Tibial nerve (tissue), 4 donors: ENCODE measurements around the gene NFATC3. TPM values are rescaled to one million over a fixed set of nuclear protein-coding genes. Genes with fewer than 3 reads are reported as not detected.

Experiments
- DNase-seq, 2 donors: peaks; one replicate each; pipeline ENCODE4 v3.0.0-alpha.2; 2019; ENCODE audit warnings: low spot score in 2 of 2
- H3K27ac ChIP-seq, 4 donors: fragments of 200-600 bp; sonication (generic) in 3 of 4; one replicate each; pipeline ENCODE4 v1.5.1; 2017 to 2019; ENCODE audit warnings: mild to moderate bottlenecking in 1 of 4
- H3K27me3 ChIP-seq, 2 donors: fragments of 200-600 bp; sonication (generic) in 1 of 2; one replicate each; pipeline versions ENCODE4 v1.5.1 to v1.6.0; 2017 to 2019
- H3K36me3 ChIP-seq, 3 donors: fragments of 200-600 bp; sonication (generic); one replicate each; pipeline ENCODE4 v1.5.1; 2018 to 2019
- H3K4me1 ChIP-seq, 4 donors: fragments of 200-600 bp; sonication (generic) in 3 of 4; one replicate each; pipeline ENCODE4 v1.5.1; 2017 to 2019
- H3K4me3 ChIP-seq, 4 donors: fragments of 200-600 bp; sonication (generic) in 3 of 4; one replicate each; pipeline ENCODE4 v1.5.1; 2017 to 2019; ENCODE audit warnings: mild to moderate bottlenecking in 1 of 4, moderate library complexity in 1 of 4
- H3K9me3 ChIP-seq, 4 donors: fragments of 200-600 bp; sonication (generic) in 3 of 4; one replicate each; pipeline ENCODE4 v1.5.1; 2017 to 2019
- CTCF ChIP-seq, 5 experiments: fragments of 200-600 bp in 3 of 5; fragments of 450-650 bp in 2 of 5; sonication (generic) in 3 of 5; IDR thresholded peaks; one replicate each; pipeline ENCODE4 v1.5.1; 2016 to 2019; ENCODE audit warnings: antibody characterized with exemption in 5 of 5, mild to moderate bottlenecking in 3 of 5, moderate library complexity in 2 of 5
- EP300 ChIP-seq, 2 donors: sonication (generic); formaldehyde crosslinking; IDR thresholded peaks; one replicate each; pipeline ENCODE4 v1.6.1; 2017; ENCODE audit warnings: antibody characterized with exemption in 2 of 2, mild to moderate bottlenecking in 1 of 2
- POLR2A ChIP-seq, 2 donors: fragments of 450-650 bp; IDR thresholded peaks; one replicate each; pipeline ENCODE4 v1.6.1; 2017; ENCODE audit warnings: antibody characterized with exemption in 2 of 2, mild to moderate bottlenecking in 2 of 2, moderate library complexity in 2 of 2
- WGBS, 2 donors: methylation state at CpG; one replicate each; pipeline ENCODE4 v1.1.5; 2018; 5-methylcytosine and 5-hydroxymethylcytosine counted together
- total RNA-seq, 4 donors: library from RNA; depleted of rRNA; stranded (reverse); fragments of >200 nt; gene quantifications; one replicate each; pipeline ENCODE4 v1.1.0, GENCODE V29; 2016

Gene NFATC3
- total RNA-seq, 4 donors from 2014 or later, result 81.4 to 105 (median 97.1) TPM

DNA sequence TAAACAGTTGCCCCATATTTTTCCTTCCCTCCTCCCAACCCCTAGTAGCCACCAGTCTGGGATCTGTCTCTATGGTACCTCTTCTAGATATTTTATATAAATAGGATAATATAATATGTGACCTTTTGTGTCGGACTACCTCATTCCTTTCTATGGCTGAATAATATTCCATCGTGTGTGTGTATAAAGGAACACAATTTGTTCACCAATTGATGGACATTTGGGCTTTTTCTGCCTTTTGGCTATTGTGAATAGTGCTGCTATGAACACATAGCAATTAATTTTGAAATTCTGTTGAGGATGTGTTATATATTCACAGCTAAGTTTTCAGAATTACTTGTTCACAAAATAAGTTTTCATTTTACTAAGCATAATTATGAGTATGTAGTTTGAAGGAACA lies 2.5 kb downstream of the NFATC3 start:
- Histone ChIP-seq H3K27me3 (no peaks in the 10 kb centered on the region), H3K27ac (peak overlapping the region in 2 of 4 donors; percentile 97 to 100), H3K9me3 (no peaks in the 10 kb centered on the region), H3K4me3 (peak overlapping the region in 1 of 4 donors; percentile 96), H3K4me1 (peaks cover 0 to 79% (median 48%) of the 10 kb centered on the region in 4 donors), H3K36me3 (no peaks in the 10 kb centered on the region)
- TF ChIP-seq EP300 (IDR thresholded peaks at IDR 0.05) (no peak), POLR2A (IDR thresholded peaks at IDR 0.05) (no peak), CTCF (IDR thresholded peaks at IDR 0.05) (no peak)
- 70% methylated on average over 2 of the region's 2 CpGs for WGBS, 2 donors
- DNase-seq, result no peak

DNA sequence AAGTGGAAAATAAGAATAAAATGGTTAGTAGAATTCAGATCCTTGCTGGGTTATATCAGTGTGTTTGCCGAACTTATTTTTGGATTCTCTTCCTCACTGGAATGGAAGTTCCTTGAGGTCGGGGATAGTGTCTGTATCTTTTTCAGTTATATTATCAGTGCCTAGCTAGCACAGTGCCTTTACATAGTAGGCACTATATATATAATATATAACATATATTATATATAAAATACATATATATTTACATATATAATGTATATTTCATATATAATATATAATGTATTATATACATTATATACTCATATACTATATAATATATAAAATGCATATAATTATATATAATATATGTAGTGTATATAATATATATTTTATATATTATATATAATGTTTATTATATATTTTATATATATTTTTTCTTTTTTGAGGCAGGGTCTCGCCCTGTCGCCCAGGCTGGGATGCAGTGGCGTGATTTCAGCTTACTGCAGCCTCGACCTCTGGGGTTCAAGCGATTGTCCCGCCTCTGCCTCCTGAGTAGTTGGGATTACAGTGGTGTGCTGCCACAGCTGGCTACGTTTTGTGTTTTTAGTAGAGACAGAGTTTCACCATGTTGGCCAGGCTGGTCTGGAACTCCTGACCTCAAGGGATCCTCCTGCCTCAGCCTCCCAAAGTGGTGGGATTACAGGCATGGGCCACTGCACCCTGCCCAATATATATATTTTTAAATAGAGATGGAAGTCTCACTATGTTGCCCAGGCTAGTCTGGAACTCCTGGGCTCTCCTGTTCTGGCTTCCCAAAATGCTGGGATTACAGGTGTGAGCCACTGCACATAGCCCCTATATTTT lies 3.2 kb downstream of the NFATC3 start:
- no peak for DNase-seq
- Histone ChIP-seq H3K36me3 (no peaks in the 10 kb centered on the region), H3K4me1 (peaks cover 0 to 79% (median 47%) of the 10 kb centered on the region in 4 donors), H3K27ac (peak overlapping the region in 1 of 4 donors; percentile 100), H3K9me3 (no peaks in the 10 kb centered on the region), H3K27me3 (no peaks in the 10 kb centered on the region), H3K4me3 (peak overlapping the region in 1 of 4 donors; percentile 3)
- WGBS, 2 donors, result 86 to 88% methylated on average over 9 of the region's 9 CpGs
- TF ChIP-seq CTCF (IDR thresholded peaks at IDR 0.05), result no peak
- TF ChIP-seq POLR2A (IDR thresholded peaks at IDR 0.05), result no peak
- no peak for TF ChIP-seq EP300 (IDR thresholded peaks at IDR 0.05)

DNA sequence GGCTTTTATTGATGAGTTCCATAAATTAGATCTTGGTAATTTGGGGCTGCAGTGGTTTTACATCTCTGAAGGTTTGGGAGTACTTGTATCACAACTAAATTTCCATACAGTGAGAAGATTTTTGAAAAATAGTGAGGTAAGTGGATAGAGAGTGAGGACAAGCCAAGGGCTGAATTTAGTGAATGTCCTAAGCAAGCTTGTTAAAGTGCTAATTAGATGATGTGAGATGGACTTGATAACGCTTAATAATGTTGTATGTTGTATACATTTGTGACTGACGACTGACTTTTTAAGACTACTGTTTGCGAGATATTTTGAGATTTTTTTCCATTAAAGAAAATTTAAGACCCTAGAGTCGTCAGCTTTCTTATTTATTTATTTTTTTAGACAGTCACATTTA lies 3.9 kb downstream of the NFATC3 start:
- 83 to 85% methylated on average over 4 of the region's 4 CpGs for WGBS, 2 donors
- H3K4me1 ChIP-seq, result peaks cover 0 to 78% (median 46%) of the 10 kb centered on the region in 4 donors

DNA sequence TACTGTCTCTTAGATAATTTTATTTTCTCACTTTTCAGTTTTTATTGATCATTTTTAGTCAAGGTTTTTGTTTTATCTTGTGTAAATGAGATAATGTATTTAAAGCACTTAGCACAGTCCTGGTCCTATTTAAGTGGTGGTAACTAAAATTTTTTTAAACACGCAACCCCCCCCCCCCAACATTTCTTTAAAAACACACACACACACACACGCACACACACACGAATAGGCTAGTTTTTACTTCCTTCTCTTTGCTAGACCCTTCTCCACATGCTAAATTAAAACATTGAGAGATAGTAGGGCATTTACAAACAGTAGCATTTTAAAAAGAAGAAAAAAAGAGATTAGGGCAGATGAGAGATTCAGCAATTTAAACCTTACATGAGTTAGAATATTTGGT lies 5.0 kb downstream of the NFATC3 start:
- 41 to 51% methylated on average over 3 of the region's 3 CpGs for WGBS, 2 donors
- H3K27ac ChIP-seq, result no peak overlapping the region
- peaks cover 0 to 83% (median 46%) of the 10 kb centered on the region in 4 donors for H3K4me1 ChIP-seq
- H3K9me3 ChIP-seq, result no peaks in the 10 kb centered on the region
- no peak for DNase-seq
- TF ChIP-seq POLR2A (IDR thresholded peaks at IDR 0.05) (no peak), EP300 (IDR thresholded peaks at IDR 0.05) (no peak), CTCF (IDR thresholded peaks at IDR 0.05) (no peak)
- H3K4me3 ChIP-seq, result no peak overlapping the region
- H3K36me3 ChIP-seq, result no peaks in the 10 kb centered on the region
- no peaks in the 10 kb centered on the region for H3K27me3 ChIP-seq

More for the DNA sequence above, 3.9 kb downstream of the NFATC3 start:
- Histone ChIP-seq H3K9me3 (no peaks in the 10 kb centered on the region), H3K27ac (no peak overlapping the region), H3K27me3 (no peaks in the 10 kb centered on the region), H3K4me3 (no peak overlapping the region), H3K36me3 (no peaks in the 10 kb centered on the region)
- TF ChIP-seq POLR2A (IDR thresholded peaks at IDR 0.05) (no peak), EP300 (IDR thresholded peaks at IDR 0.05) (no peak)
- no peak for DNase-seq

- no peak overlapping the region for H3K4me3 ChIP-seq
- no peaks in the 10 kb centered on the region for H3K36me3 ChIP-seq
- no peaks in the 10 kb centered on the region for H3K27me3 ChIP-seq
- DNase-seq, result no peak
- WGBS, 2 donors, result 56 to 61% methylated on average over 3 of the region's 3 CpGs
- no peaks in the 10 kb centered on the region for H3K9me3 ChIP-seq
- TF ChIP-seq CTCF (IDR thresholded peaks at IDR 0.05), result no peak
- TF ChIP-seq POLR2A (IDR thresholded peaks at IDR 0.05), result no peak
- no peak for TF ChIP-seq EP300 (IDR thresholded peaks at IDR 0.05)
- H3K27ac ChIP-seq, result no peak overlapping the region
- peaks cover 0 to 87% (median 46%) of the 10 kb centered on the region in 4 donors for H3K4me1 ChIP-seq
These were observed 5.4 kb downstream of the NFATC3 start for GRCh38 chr16:68090533-68090932.
